Hematopoietic multipotent progenitor cell treated with erythropoietin and hydrocortisone succinate and interleukin-3 and kit ligand, for 4 days (in vitro differentiated cells): ENCODE data around the gene FAM241A.
A peak's percentile ranks its signal among the peaks of the same experiment; 100 is the strongest.
"Not testable (repeated sequence)": the region's sequence is repeated elsewhere in the genome, so short reads cannot be mapped to it uniquely, and the experiment has no call there.

Experiments used
- DNase-seq: peaks from one replicate; pipeline ENCODE4 v3.0.0-alpha.2; 2015

FAM241A gene

GRCh38 chr4:112175840-112176239 lies 30.6 kb downstream of the FAM241A start:
- no peak for DNase-seq

GRCh38 chr4:112176596-112176995 lies 31.3 kb downstream of the FAM241A start:
- DNase-seq: no peak

- not testable (repeated sequence) for DNase-seq
Measured at GRCh38 chr4:112178741-112179140, 33.5 kb downstream of the FAM241A start.

GRCh38 chr4:112181358-112182000 lies 36.2 kb downstream of the FAM241A start:
- no peak for DNase-seq

DNA sequence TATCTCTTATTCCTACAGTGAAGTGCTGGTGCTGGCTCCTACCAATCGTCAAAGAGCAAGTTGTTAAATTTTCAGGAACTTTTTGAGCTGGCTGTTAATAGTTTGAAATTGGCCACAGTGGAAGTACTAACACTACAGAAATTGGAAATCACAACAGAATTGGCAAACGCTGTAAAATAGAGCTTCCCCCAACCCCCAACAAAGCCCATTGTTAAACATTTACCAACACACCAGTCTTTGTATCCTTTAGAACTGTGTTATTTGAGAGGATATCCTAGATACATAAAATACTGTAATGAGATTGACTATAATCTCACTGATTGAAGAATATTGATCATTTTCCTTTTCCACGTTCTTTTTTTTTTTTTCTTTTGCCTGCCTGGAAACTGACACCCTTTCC lies 37.4 kb downstream of the FAM241A start:
- no peak for DNase-seq

- peak; percentile 55 for DNase-seq
Measured at GRCh38 chr4:112183252-112183651, 38.0 kb downstream of the FAM241A start.

DNA sequence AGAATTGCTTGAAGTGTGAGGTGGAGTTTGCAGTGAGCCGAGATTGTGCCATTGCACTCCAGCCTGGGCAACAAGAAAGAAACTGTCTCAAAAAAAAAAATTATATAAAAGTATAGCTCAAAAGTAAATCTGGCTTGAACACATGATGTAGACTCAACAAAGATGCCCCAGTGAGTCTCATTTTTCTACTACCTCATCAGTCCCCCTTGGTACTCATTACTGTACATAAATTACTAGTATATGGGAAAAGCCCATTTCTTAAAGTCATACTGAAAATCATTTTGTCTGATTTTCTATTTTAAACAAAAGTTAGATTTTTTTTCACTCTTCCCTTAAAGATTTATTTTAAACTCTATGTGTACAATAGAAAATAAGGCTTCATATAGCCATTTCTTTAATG lies 39.2 kb downstream of the FAM241A start:
- no peak for DNase-seq

DNA sequence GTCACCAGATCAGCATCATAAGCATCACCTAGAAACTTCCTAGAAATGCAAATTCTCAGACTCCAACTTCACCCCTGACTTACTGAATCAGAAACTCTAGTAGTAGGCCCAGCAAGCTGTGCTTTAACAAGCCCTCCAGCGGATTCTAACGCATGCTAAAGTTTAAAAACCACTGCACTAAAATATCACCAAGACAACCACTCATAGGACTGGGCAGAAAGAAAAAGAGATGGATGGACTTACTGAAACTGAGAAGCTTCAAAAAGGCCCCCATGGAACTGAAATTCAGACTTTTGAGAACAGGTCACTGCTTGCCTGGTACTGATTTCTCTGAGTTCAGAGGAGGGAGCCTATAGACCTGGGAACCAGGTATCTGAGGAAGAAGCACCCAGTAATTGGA lies 40.1 kb downstream of the FAM241A start:
- no peak for DNase-seq

DNA sequence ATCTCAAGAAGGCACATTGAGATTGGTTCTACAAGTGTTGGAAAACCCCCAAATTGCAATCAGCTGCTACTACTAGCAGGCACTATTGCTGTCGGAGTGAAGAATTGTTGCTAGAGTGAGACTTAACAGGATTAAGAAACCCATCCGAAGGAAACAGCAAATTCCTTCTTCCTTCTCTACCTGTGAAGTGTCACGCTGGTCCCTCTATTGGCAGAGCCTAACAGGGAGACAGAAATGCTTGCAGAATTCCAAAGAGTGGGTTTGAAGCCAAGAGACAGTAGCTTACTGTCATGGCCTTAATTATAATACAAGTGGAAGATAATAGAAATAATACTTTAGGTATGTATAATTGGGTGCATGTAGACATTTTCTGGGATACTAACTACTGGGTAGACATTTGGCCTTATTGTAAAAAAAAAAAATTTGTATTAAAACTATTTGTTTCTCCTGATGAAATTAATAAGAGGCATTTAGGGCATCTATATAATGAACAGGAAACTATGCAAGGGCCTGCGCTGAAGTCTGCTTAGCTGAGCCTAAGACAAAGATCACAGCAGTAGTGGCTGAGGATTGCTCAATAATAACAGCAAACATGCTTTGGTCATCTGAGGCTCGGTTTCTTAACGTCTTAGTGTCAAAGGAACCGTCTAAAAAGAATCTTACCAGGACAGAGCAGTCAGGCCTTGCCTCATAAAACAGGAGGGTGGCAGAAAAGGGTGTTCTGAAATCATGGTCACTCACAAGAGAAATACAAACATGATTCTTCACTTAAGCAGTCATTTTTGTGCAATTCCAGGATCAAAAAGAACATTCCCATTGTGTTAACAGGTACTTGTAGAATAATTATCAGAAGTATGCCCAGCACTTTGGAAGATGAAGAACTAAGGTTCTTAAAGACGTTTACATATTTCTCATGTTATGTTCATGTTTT lies 40.8 kb downstream of the FAM241A start:
- DNase-seq: peak; percentile 60

DNA sequence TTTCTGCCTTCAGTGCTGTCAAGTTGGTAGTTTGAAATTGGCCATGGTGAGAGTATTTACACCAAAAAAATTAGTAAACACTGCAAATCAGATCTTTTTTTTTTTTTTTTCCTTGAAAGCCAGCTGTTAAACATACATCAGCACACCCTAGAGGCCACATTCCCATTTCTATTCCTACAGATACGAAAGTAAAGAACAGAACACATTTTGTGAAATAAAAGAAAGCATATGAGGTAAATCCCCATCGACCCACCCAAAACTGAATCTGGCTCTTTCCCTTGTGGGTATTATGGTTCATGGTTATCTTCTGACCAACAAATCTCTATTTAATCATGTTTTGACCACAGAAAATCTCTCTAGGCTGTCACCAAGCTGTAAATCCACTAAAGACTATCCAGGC lies 44.5 kb downstream of the FAM241A start:
- DNase-seq: peak; percentile 26

DNA sequence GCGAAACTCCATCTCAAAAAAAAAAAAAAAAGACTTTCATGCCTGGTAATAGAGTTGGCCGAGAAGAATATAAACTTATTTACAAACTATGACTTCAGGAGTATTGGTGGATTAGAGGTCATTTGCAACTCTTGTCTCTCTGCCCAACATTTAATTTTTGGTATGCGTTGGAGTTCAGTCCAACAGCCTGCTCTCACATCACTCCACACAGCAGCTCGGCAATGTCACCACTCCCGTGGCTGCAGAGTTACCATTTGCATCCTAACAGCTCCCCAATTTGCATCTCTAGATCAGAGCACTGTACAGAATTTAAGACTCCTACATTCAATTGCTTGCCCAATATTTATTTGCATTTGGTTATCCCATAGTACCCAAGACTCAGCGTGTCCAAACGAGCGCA lies 45.4 kb downstream of the FAM241A start:
- no peak for DNase-seq

DNA sequence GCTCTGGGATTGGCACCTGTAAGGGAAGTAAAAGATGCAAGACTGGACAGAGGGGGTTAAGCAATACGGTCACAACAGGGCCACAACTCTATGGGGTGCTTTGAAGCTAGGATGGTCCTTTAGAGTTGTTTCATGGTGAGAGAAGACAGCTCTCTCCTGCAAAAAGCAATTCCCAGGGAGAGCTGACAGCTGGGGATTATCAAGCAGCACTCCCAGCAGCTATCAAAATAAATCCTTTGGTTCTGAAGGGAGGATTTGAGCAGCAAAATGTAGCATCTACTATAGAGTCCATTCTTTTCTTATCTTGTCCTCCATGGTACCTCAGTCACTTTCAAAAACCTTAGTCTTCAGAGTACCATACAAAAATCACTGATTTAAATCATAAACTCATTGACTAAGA lies 51.2 kb downstream of the FAM241A start:
- DNase-seq: no peak

- no peak for DNase-seq
Measured at GRCh38 chr4:112199041-112199440, 53.8 kb downstream of the FAM241A start.

- DNase-seq: no peak
Measured at GRCh38 chr4:112201915-112202505, 56.8 kb downstream of the FAM241A start.

- DNase-seq: no peak
Measured at GRCh38 chr4:112203593-112203992, 58.3 kb downstream of the FAM241A start.

GRCh38 chr4:112206431-112206830 lies 61.2 kb downstream of the FAM241A start:
- no peak for DNase-seq

GRCh38 chr4:112208137-112209095 lies 63.2 kb downstream of the FAM241A start:
- DNase-seq: not testable (repeated sequence)

DNA sequence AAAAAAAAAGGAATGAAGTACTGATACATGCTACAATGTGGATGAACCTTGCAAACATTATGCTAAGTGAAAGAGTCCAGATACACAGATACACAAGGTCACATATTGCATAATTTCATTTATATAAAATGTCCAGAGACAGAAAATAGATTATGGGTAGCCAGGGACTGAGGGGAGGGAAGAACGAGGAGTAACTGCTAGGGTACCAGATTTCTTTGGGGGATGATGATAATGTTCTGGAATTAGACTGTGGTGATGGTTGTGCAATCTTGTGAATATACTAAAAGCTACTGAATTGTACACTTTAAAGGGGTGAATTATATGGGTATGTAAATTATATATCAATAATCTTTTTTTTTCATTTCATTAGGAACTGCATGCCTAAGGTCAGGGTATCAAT lies 65.5 kb downstream of the FAM241A start:
- DNase-seq: no peak

DNA sequence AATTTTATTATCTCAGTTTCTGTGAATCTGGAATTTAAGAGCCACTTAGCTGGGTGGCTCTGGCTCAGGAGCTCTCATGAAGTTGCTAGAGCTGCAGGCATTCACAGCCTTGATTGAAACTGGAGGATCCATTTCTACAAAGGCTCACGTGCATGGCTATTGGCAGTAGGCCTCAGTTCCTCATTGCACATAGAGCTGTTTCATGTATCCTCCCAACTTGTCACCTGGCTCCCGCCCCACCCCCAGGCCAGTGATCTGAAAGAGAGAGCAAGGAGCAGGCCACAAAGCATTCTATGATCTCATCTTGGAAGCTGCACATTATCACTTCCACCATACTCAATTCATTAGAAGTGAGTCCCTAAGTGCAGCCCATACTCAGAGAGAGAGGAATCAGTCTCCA lies 67.8 kb downstream of the FAM241A start:
- no peak for DNase-seq

GRCh38 chr4:112213856-112214255 lies 68.6 kb downstream of the FAM241A start:
- DNase-seq: no peak

DNA sequence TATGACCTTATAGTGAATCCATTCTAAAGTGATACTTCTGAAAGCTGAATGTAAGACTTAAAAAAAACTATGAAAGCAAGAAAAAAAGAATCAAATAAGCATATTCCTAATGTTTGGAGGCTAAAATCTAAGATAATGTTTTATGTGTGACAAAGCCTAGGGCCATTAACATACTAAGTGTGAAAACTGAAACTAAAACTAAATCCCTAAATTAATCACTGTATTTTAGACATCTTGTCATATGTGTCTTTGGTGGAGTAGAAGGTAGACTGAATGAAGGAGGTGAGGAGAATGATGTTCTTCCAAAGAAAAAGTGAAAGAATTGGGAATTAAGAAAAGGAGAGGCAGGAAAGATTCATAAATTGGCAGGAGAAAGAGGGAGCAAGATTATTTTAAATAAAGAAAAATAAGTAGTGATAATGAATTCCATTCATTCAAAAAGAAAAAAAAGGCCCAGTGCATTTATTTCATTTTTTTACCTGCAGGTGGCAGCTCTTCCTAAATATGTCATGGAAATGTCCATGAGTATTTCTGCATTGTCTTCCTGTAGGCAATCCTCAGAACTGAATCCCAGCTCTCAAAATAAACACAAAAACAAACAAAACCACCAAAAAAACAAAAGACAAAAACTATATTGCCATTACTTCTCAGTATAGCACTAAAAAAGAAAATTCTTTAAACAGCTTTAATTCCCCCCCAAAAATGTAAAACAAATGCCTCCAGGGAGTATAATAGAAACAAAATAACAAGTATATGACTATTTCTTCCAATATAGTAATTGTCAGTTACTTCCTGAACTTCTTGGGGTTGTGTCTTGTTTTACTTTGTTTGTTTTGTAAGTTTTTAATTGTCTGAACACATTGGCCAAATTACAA lies 69.4 kb downstream of the FAM241A start:
- DNase-seq: peak; percentile 68
